GM18907 (cell line): ENCODE measurements around the gene SLC5A4.

Experiments used
- ATAC-seq: cut with Tn5 transposase; IDR thresholded peaks from one replicate; pipeline ENCODE4 v1.9.1; 2021; ENCODE audit warnings: mild to moderate bottlenecking, moderate library complexity; ENCODE audit not compliant: unreplicated experiment

SLC5A4 gene

GRCh38 chr22:32233091-32233490, 22.1 kb downstream of the SLC5A4 start:
- no peak for ATAC-seq

DNA sequence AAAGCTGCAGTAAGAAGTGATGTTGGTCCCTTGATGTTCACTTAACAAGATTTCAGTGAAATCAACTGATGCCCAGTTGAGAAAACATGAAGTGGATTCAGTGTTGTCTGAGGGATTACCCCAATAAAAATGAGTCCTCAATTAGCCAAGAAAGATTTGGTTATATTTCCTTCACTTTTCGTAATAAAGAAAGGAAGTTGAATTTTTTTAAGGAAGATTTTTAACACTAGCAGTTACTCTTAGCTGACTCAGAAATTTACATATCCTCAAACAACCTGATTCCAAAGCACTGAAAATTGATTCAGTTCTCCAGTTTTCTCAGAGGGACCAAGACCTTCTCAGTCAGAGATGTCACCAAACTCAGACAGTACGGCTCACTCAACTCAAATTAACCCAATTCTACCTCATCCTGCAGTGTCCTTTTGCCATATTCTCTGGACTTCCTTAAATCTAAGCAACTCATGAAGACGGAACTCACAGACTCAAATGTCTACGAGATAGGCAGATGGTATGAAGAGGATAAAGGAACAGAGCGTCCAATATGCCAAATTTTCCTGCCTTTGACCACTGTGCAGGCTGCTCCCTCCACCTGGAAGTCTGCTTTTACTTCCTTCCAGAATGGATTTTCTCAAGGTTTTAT, 22.8 kb downstream of the SLC5A4 start:
- ATAC-seq, result no peak

DNA sequence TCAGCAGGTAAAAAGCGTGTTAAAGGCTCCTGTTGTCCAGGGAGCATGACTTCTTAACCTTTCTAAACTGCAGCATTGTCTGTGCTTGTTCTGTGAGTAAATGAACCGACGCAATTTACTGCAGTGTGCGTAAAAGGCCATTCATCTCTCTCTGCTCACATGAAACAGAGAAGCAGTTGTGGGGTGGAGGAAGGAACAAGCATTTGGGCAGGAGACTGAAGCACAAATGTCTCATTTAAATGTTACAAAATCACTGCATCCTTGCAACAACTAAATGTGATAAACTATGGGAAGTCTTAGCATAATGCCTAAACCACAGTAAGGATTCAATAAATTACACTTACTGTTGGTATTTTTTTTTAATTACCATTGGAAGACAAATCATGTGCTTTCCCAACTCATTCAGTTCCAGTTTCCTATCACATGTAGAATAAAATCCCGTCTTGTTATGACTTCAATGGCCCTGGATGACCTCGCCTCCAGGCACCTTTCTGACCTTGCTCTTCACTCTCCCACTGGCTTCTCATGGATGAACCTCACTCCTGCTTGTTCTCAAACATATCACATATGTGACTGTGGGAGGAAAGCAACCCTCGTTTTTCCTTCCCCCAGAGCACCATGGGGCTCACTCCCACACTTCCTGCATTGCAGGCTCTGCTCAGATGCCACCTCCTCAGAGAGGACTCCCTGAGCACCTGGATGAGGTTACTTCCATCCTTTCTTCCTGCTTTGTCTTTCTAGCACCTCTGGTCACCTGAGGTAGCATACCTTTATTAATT, 28.6 kb downstream of the SLC5A4 start:
- ATAC-seq, result no peak

GRCh38 chr22:32222991-32223390, 32.2 kb downstream of the SLC5A4 start:
- ATAC-seq, result no peak

DNA sequence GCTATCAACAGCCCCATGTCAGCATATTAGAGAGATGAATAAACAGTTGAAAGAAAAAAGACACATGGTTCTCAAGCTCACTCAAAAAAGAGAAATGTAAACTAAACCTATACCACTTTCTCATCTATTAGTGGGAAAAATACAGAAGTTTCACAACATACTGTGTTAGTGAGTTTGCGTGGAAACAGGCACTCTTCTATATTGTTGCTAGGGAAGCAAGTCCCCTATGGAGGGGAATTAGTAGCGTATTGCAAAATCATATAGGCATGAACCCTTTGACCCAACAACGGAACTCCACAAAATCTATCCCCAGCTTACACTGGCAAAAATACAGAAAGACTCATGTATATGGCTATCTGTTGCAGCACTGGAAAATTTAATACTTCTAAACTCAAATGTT, 36.1 kb downstream of the SLC5A4 start:
- no peak for ATAC-seq

DNA sequence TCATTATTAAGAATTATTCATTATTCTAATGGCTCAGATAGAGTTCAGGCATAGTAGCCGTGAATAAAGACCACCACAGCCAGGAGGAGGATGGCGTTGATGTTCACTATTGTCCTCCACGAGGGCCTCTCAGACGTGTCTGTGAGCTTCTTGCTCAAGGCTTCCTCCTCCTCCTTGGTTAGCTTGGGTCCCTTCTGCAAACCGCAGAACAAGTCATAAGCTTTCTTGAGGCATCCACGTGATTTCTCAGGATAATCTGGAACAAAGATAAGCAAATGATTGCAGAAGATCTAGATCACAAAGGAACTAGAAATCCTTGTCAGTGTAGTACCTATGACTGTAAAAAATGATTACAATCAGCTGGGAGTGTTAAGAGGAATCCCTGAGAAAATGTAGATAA, 36.7 kb downstream of the SLC5A4 start:
- no peak for ATAC-seq

GRCh38 chr22:32217465-32217864, 37.7 kb downstream of the SLC5A4 start:
- ATAC-seq, result no peak

DNA sequence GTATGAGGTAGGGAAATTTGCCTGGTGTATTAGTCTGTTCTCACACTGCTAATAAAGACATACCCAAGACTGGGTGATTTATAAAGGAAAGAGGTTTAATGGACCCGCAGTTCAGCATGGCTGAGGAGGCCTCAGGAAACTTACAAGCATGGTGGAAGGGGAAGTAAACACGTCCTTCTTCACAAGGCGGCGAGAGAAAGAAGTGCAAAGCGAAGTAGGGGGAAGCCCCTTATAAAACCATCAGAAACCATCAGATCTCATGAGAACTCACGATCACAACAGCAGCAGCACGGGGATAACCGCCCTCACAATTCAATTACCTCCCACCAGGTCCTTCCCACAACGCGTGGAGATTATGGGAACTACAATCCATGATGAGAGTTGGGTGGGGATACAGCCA, 38.2 kb downstream of the SLC5A4 start:
- ATAC-seq, result no peak

GRCh38 chr22:32211011-32211410, 44.1 kb downstream of the SLC5A4 start:
- no peak for ATAC-seq

DNA sequence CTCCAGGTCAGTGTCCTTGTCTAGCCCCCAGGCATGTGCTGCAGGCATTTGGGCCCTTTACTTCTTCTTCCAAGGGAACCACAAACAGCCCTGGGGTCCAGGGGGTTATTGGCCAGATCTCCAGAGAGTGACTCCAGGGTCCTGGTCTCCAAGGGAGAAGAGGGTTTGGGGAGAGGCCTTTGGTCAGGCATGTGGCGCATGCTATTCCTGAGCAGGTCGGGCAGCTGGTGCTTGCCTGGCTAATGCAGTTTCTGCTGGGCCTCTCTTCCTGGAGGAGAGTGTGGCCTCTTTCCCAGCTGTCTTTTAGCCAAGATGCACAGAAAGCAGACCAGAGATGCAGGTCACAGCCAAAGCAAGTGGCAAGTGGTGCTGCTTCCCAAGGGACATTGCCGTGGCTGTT, 46.5 kb downstream of the SLC5A4 start:
- no peak for ATAC-seq

DNA sequence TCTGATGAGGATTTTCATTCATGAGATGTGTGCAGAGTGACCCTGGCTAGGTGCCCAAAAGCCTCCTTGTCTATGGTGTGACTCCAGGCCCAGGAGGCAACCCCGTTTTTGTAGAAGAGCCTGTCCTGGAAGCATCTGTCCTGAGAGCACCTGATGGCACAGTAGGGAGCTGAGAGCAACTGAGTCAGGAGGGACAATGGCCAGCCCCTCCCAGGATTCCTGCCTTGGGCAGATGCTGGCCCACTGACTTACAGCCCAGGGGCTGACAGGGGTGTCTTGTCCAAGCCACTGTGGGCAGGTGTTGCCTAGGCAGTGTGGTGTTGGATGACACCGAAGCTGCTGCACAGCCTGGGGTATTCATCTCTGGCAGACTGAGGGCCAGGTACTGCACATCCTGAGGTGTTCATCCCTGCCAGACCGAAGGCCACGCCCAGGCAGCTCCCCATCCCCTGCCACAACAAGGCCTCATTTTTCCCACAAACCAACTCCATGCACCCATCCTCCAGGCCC, 47.1 kb downstream of the SLC5A4 start:
- no peak for ATAC-seq

DNA sequence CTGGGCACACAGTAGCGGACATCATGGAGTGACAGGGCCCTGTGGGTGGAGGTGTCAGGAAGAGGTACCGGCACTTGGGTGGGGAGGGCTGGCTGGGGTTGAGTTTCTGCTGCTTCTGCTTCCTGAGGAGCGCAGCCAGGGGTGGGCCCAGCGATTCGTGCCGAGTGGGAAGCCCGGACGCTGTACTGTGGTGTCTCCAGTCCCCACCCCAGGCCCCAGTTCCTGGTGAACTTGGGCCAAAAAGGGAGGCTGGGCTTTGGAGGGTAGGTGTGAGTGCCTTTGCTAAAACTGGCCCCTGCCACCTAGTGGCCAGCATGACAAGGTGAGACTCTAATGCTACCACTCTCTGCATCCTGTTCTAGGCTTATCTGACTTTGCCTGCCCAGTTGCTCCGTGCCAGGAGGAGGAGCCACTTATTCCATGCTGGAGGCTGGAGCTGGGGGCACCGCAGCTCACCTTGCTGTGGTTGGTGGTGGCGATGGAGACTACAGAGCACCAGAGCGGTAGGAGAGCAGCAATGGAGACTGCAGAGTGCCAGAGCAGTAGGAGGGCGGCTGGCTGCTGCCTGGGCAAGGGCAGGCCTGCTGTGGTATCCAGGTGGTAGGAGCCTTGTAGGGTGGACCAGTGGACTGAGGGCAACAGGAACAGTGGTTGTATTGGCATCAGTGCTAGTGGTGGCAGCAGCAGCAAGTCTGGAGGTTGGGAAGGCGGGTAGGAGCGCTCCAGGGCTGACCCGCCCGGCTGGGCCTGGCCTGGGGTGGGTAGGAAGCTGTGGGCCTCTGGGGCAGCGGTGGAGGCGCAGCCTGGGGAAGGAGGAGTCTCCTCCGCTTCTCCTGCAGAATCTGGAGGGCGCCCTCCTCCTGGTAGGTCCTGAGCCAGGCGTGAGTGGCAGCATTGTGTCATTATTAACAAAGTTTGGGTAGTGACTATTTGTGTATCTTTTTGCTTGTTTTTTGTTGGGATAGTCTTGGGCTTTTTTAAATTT, 48.1 kb downstream of the SLC5A4 start:
- ATAC-seq, result no peak

- ATAC-seq, result no peak
These were observed 49.0 kb downstream of the SLC5A4 start for GRCh38 chr22:32205974-32206773.

DNA sequence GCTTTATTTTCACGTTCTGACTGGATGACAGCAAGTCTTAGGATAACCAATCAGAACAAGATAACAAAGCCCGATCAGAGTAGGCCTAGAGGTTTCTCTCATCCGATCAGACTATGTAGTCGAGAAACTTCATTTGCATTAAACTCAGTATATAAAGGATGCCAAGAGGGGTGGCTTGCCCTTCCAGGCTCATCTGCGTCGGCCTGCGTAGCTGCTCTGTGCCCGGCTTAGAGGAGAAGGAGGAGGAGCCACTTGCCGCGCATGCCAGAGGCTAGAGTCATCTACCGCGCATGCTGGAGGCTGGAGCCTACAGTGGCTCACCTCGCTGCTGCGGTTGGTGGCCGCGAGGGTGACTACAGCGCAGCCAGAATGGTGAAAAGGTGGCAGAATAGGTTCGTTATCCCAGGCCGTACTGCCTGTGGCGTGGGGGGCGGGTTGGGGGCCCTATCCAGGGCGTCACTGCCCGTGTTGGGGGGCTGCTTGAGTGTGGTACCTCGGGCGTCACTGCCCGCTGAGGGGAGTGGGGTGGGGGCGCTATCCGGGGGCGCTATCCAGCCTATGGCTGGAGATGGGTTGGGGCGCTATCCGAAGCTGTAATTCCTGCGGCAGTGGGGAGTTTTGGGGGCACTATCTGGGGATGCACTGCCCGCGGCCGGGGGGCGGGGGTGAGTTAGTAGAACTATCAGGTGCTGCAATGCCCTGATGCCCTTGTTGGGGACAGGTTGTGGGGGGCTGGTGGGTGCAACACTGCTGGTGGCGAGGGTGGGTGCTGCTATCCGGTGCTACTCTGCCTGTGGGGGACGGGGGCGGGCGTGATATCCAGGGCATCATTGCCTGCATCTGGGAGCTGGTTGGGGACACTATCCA, 50.1 kb downstream of the SLC5A4 start, which contains the start of gene RFPL2:
RFPL2 (minus strand) TSS at position 218 of the 867 bp plus-strand sequence. CDS start 2,622 bp downstream, outside the sequence.
- ATAC-seq, result no peak

GRCh38 chr22:32204040-32204855, 50.9 kb downstream of the SLC5A4 start:
- no peak for ATAC-seq

DNA sequence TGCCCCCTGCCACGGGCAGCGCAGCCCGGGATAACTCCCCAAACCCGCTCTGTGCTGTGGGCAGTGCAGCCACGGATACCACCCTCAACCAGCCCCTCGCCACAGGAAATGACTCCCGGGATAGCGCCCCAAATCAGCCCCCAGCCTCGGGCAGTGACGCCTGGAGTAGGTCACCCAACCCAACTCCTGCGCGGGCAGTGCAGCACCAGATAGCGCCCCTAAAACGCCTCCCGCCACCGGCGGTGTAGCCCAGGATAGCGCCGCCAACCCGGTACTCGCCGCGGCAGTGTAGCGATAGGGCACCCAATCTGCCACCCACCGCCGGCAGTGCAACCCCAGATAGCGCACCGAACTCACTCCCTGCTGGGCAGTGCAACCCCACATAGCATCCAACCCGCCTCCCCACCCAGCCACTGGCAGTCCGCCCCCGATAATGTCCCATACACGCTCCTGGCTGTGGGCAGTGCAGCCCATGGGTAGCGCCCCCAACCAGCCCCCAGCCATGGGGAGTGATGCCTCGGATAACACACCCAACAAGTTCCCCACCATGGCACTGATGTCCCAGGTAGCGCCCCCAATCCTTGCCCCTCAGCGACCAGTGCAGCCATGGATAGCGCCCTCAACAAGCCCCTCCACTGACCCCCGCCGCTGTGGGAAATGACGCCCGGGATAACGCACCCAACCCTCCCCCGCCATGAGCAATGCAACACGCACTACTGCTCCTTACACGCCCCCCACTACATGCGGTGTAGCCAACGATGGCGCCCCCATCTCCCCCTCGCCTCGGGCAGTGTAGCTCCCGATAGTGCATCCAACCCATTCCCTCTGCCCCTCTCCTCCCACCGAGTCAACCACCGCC, 51.7 kb downstream of the SLC5A4 start:
- no peak for ATAC-seq

- no peak for ATAC-seq
These were observed 52.5 kb downstream of the SLC5A4 start for GRCh38 chr22:32202539-32203180.
